Stimulated activated CD8-positive, alpha-beta memory T cell treated with anti-CD3 and anti-CD28 coated beads, Interleukin-7, amount 100 ng/mL, for 1 hour (primary cell): ENCODE results near the gene RRM1.
"Not testable (repeated sequence)": the region's sequence is repeated elsewhere in the genome, so short reads cannot be mapped to it uniquely, and the experiment has no call there.

ENCODE experiments used
- DNase-seq, 2 donors: peaks; one replicate each; pipeline ENCODE4 v3.0.0-alpha.2; 2020; ENCODE audit warnings: low read depth in 2 of 2

RRM1 gene

GRCh38 chr11:4083198-4083597 is 11.4 kb upstream of the RRM1 start:
- DNase-seq, result no peak

- no peak for DNase-seq
Measured at GRCh38 chr11:4084406-4085125, 10.0 kb upstream of the RRM1 start.

- DNase-seq, result no peak
Measured at GRCh38 chr11:4085575-4085974, 9.0 kb upstream of the RRM1 start.

- no peak for DNase-seq
Measured at GRCh38 chr11:4086575-4087353, 7.8 kb upstream of the RRM1 start.

- no peak for DNase-seq
Measured at GRCh38 chr11:4087551-4087950, 7.0 kb upstream of the RRM1 start.

GRCh38 chr11:4090258-4090657 is 4.3 kb upstream of the RRM1 start:
- DNase-seq, result no peak

GRCh38 chr11:4092026-4092425 is 2.6 kb upstream of the RRM1 start:
- no peak for DNase-seq

- no peak for DNase-seq
Measured at GRCh38 chr11:4093519-4094347, 866 bp upstream of the RRM1 start.

- no peak for DNase-seq
Measured at GRCh38 chr11:4095509-4096230, 1.1 kb downstream of the RRM1 start.

GRCh38 chr11:4098026-4098621 is 3.5 kb downstream of the RRM1 start:
- DNase-seq, result no peak

- no peak for DNase-seq
Measured at GRCh38 chr11:4102711-4103110, 8.1 kb downstream of the RRM1 start.

GRCh38 chr11:4103269-4103668 is 8.7 kb downstream of the RRM1 start:
- DNase-seq, result no peak

GRCh38 chr11:4105916-4106315 is 11.3 kb downstream of the RRM1 start:
- no peak for DNase-seq

GRCh38 chr11:4111834-4112233 is 17.2 kb downstream of the RRM1 start:
- DNase-seq, result no peak

GRCh38 chr11:4115128-4115527 is 20.5 kb downstream of the RRM1 start:
- DNase-seq, result no peak

- no peak for DNase-seq
Measured at GRCh38 chr11:4118107-4118506, 23.5 kb downstream of the RRM1 start.

- DNase-seq, result no peak
Measured at GRCh38 chr11:4123218-4123617, 28.6 kb downstream of the RRM1 start.

GRCh38 chr11:4125141-4125540 is 30.5 kb downstream of the RRM1 start:
- no peak for DNase-seq

GRCh38 chr11:4127357-4127756 is 32.8 kb downstream of the RRM1 start:
- DNase-seq, result no peak

- DNase-seq, result not testable (repeated sequence)
Measured at GRCh38 chr11:4130219-4130618, 35.6 kb downstream of the RRM1 start.

- no peak for DNase-seq
Measured at GRCh38 chr11:4134806-4135205, 40.2 kb downstream of the RRM1 start.
